BE2C (cell line): ENCODE data around the gene PRR14L. TPM values are rescaled to one million over a fixed set of nuclear protein-coding genes. Genes with fewer than 3 reads are reported as not detected.
"Not testable (repeated sequence)": the region's sequence is repeated elsewhere in the genome, so short reads cannot be mapped to it uniquely, and the experiment has no call there.

ENCODE experiments used
- DNase-seq: peaks from one replicate; pipeline ENCODE4 v3.0.0-alpha.2; 2020
- H3K27me3 ChIP-seq: fragments of 250-450 bp; sonication (Bioruptor Pico); 2 replicates; pipeline ENCODE4 v1.5.1; 2020; ENCODE audit warnings: mild to moderate bottlenecking
- H3K36me3 ChIP-seq: fragments of 250-450 bp; sonication (Bioruptor Pico); 2 replicates; pipeline ENCODE4 v1.5.1; 2020; ENCODE audit warnings: mild to moderate bottlenecking
- H3K4me1 ChIP-seq: fragments of 250-450 bp; sonication (Bioruptor Pico); 2 replicates; pipeline ENCODE4 v1.5.1; 2020
- H3K4me3 ChIP-seq: 2 replicates; pipeline ENCODE4 v1.5.1; 2011; ENCODE audit warnings: low read depth, low read length
- H3K9me3 ChIP-seq: fragments of 250-450 bp; sonication (Bioruptor Pico); 2 replicates; pipeline ENCODE4 v1.5.1; 2020
- CTCF ChIP-seq: IDR thresholded peaks from 2 replicates; pipeline ENCODE4 v1.5.1; 2012; ENCODE audit warnings: mild to moderate bottlenecking, low read depth, low read length
- polyA plus RNA-seq: library from polyadenylated mRNA; unstranded; fragments of >200 nt; gene quantifications from one replicate; pipeline ENCODE4 v1.2.1, GENCODE V29; 2012; ENCODE audit warnings: low read depth, missing spikeins; ENCODE audit not compliant: insufficient read length, insufficient read depth

Gene PRR14L
- polyA plus RNA-seq = 34.2 TPM

DNA sequence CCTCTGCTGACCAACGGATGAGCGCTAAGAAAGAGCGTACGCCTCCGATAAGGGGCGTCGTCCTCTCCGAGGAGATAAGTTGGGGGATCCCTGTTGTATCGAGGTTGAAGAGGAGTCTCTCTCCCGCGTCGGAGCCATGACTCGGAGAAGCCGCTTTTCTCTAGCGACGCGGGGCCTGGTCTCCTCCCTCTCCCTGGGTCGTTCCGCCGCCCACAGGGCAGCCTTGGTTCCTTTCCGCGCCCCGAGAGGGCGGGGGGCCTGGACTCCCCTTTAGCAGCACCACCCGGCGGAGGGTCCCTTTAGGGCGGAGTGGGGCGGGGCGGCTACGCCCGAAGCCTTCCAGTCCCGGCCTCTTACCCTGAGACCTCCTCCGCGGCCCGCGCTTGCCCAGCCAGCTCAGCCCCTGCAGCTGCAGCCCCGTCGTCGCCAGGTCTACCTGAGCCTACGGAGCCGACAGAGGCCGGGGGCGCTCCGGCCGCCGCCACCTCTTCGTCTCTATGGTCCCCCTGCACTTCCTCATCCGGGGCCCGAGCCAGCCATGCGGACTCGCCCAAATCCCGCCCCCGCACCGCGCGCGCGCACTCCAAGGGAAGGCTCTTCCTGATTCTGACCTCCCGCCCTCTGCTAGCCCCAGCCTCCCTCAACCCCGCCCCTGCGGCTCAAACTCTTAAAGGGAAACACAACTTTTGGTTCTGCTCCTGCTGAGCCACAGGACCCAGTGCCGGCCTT lies at the start of gene PRR14L:
PRR14L (minus strand) TSS at position 497 of the 729 bp plus-strand sequence. CDS start 11,272 bp downstream, outside the sequence.
- peaks cover 4% of the 10 kb centered on the region for H3K36me3 ChIP-seq
- no peaks in the 10 kb centered on the region for H3K9me3 ChIP-seq
- peaks cover 8% of the 10 kb centered on the region for H3K4me1 ChIP-seq
- H3K4me3 ChIP-seq = peak within 1 kb of the TSS; percentile 100
- peak; percentile 97 for DNase-seq
- TF ChIP-seq CTCF = 0 out of 2 replicates have a peak, but pooled peaks have one; percentile 3
- H3K27me3 ChIP-seq = no peaks in the 10 kb centered on the region

DNA sequence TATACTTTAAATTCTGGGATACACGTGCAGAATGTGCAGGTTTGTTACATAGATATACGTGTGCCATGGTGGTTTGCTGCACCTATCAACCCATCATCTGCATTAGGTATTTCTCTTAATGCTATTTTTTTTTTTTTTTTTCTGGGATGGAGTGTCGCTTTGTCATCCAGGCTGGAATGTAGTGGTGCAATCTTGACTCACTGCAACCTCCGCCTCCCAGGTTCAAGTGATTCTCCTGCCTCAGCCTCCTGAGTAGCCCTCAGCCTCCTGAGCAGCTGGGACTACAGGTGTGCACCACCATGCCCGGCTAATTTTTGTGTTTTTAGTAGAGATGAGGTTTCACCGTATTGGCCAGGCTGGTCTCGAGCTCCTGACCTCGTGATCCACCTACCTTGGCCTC lies 49.4 kb upstream of the PRR14L start:
- not testable (repeated sequence) for H3K4me1 ChIP-seq, DNase-seq, H3K27me3 ChIP-seq, H3K9me3 ChIP-seq, H3K4me3 ChIP-seq
- H3K36me3 ChIP-seq = peaks cover 11% of the 10 kb centered on the region

- no peak for DNase-seq
- no peak overlapping the region for H3K4me3 ChIP-seq
- H3K27me3 ChIP-seq = no peaks in the 10 kb centered on the region
- H3K4me1 ChIP-seq = no peaks in the 10 kb centered on the region
- no peak for TF ChIP-seq CTCF
- H3K36me3 ChIP-seq = no peaks in the 10 kb centered on the region; the same call in 1 of the 2 replicates
- no peaks in the 10 kb centered on the region for H3K9me3 ChIP-seq
Observed at GRCh38 chr22:31790240-31790639, 40.3 kb upstream of the PRR14L start.

DNA sequence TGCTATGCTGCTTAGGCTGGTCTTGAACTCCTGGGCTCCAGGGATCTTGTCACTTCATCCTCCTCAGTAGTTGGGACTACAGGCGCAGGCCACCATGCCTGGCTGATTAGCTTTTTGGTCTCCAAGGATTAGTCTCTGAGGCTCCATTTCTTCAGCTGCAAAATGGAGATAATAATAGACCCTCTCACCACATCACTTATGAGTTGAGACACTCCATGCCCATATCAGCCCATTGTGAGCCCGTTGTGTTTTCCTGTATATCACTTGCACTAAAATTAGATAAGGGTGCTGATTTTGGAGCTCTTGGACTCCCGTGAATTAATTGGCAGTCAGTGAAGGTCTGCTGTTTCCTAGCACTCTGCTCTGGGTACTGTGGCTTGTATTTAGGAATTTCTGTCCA lies 39.9 kb upstream of the PRR14L start:
- Histone ChIP-seq H3K9me3 (no peaks in the 10 kb centered on the region), H3K4me3 (no peak overlapping the region), H3K27me3 (no peaks in the 10 kb centered on the region), H3K4me1 (no peaks in the 10 kb centered on the region), H3K36me3 (no peaks in the 10 kb centered on the region; the same call in 1 of the 2 replicates)
- no peak for TF ChIP-seq CTCF
- DNase-seq = no peak

DNA sequence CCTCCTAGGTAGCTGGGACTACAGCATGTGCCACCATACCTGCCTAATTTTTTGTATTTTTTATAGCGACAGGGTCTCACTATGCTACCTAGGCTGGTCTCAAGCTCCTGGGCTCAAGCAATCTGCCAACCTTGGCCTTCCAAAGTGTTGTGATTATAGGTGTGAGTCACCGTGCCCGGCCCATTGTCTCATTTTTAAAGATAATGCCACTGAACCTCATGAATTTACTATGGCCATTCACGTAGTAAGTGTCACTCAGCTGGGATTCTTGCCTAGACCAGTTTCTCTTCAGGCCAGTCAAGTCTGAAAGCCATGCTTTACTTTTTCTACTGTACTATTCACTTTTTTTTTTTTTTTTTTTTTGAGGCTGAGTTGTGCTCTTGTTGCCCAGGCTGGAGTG lies 26.3 kb upstream of the PRR14L start:
- no peaks in the 10 kb centered on the region for H3K27me3 ChIP-seq
- DNase-seq = no peak
- TF ChIP-seq CTCF = no peak
- no peaks in the 10 kb centered on the region for H3K9me3 ChIP-seq
- peaks cover 19% of the 10 kb centered on the region for H3K36me3 ChIP-seq
- H3K4me3 ChIP-seq = no peak overlapping the region
- H3K4me1 ChIP-seq = no peaks in the 10 kb centered on the region

GRCh38 chr22:31773416-31773815 lies 23.5 kb upstream of the PRR14L start:
- no peak for TF ChIP-seq CTCF
- no peak for DNase-seq
- Histone ChIP-seq H3K27me3 (no peaks in the 10 kb centered on the region), H3K9me3 (no peaks in the 10 kb centered on the region), H3K4me3 (no peak overlapping the region), H3K36me3 (peaks cover 11% of the 10 kb centered on the region), H3K4me1 (no peaks in the 10 kb centered on the region)
